TTC549 (cell line): ENCODE data around the gene NEK8.
"Not testable (repeated sequence)": the region's sequence is repeated elsewhere in the genome, so short reads cannot be mapped to it uniquely, and the experiment has no call there.

Source experiments
- FAIRE-seq: peaks from 2 replicates; lab custom pipeline; 2012; peaks lifted over from hg19 to GRCh38; lab: Jason Lieb, UNC

NEK8 gene

DNA sequence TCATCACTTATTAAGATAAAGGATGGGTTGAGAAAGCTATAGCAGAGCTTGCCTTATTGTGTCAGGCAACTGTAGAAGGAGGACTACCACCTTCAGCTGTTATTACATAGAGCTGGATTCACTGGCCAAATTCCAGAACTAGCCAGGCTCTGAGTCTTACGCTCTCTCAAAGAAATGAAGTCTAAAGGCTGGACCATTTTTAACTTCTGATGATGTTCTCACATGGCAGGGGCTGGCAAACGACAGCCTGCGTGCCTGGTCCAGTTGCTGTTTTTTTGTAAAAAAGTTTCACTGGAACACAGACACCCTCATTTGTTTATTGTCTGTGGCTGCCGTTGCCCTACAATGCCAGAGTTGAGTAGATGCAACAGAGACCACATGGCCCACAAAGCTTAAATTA lies 36.5 kb downstream of the NEK8 start:
- no peak for FAIRE-seq

DNA sequence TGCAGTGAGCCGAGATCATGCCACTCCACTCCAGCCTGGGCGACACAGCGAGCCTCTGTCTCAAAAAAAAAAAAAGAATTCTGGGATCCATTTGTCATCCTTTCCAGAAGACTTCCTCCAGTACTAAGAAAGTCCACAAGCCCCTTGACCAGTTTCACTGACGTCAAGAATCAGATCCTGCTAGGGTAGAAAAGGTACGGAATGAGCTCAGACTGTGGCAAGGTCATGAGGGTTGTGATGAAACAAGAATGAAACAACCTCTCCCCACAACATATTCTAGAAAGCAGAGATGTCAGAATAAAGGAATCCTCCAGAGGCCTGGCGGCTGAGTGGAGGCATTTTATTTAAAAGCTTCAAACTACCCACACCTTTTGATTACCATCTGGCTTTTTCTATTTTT lies 45.1 kb downstream of the NEK8 start:
- FAIRE-seq: no peak

DNA sequence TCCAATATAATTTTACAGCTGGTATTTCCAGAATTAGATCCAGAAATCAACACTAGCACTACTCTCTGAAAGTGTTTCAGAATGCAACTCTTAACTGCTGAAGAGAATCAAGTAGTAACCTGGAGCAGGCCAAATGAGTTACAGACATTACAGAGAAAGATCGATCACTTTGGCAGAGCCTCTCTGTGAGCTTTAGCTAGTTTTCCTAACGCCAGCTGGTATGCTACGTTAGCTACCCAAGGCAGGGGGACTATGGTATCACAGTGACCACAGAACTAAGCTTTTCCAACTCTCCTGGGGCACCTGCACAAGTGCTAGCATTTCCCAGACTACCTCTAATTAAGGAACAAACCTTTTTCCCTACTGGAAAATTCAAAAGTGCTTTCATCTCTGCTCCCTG lies 45.6 kb downstream of the NEK8 start:
- no peak for FAIRE-seq

DNA sequence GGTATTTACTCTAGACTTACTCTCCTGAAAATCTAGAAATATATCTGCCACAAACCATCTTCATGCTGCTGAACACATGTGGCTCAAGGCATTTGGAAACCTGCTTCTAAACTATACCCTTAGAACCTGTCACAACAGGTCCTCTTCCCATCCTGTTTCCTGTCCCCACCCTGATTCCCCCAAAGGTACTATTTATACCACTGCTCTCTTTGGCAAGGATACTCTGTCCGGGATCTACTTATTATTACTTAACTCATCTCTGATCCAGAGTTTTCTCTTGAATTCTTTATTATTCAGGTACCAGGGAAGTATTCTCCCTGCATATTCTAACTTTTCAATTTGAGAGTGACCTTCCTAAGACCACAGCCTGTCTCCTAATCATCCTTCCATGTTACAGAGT lies 48.6 kb downstream of the NEK8 start:
- FAIRE-seq: no peak

DNA sequence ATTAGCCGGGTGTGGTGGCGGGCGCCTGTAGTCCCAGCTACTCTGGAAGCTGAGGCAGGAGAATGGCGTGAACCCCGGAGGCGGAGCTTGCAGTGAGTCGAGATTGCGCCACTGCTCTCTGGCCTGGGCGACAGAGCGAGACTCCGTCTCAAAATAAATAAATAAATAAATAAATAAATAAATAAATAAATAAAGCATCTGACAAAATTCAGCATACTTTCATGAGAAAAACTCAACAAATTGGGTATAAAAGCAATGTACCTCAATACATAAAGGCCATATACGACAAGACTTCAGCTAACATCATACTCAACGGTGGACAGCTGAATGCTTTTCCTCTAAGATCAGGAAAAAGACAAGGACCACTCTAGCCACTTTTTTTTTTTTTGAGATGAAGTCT lies 51.0 kb downstream of the NEK8 start:
- FAIRE-seq: not testable (repeated sequence)

DNA sequence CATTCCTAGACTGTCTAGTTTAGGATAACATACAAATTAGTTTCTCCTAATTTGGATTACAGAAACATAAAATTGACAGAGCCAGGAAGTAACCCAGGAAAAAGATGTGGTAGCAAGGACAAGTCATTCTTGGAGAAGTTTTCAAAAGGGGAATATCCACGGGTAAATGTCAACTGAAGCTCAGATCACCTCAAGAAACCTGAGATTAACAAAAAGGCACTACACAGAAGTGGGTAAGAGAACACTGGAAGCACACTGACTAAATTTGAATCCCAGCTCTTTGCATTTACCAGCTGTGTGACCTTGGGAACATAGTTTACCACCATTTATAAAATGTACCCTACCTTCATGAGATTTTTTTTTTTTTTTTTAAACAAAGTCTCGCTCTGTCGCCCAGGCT lies 54.6 kb downstream of the NEK8 start:
- no peak for FAIRE-seq

DNA sequence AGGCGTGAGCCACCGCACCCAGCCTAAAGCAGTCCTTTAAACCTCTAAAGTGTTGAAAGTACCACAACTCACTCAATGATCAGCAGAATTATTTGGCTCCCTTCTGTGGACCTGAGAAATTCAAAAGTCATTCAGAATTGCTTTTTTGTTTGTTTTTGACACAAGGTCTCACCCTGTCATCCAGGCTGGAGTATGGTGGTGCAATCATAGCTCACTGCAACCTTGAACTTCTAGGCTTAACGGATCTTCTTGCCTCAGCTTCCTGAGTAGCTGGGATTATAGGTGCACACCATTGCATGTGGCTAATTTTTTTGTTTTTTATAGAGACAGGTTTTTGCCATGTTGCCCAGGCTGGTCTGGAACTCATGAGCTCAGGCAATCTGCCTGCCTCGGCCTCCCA lies 59.5 kb downstream of the NEK8 start:
- no peak for FAIRE-seq
